Thyroid gland (tissue), 4 donors: Measurements from ENCODE around the gene CA12. TPM values are rescaled to one million over a fixed set of nuclear protein-coding genes. Genes with fewer than 3 reads are reported as not detected.
A peak's percentile ranks its signal among the peaks of the same experiment; 100 is the strongest.

Source experiments
- DNase-seq, 2 donors: peaks; one replicate each; pipeline ENCODE4 v3.0.0-alpha.2; 2019
- H3K27ac ChIP-seq, 3 donors: fragments of 200-600 bp; sonication (generic); 1 replicate in 2 of 3; 2 replicates in 1 of 3; pipeline ENCODE4 v1.5.1; 2016 to 2019; ENCODE audit warnings: mild to moderate bottlenecking in 1 of 3, moderate library complexity in 1 of 3
- H3K27me3 ChIP-seq: fragments of 200-600 bp; sonication (generic); one replicate; pipeline ENCODE4 v1.5.1; 2019
- H3K36me3 ChIP-seq, 2 donors: fragments of 200-600 bp; sonication (generic); one replicate each; pipeline ENCODE4 v1.5.1; 2016 to 2019
- H3K4me1 ChIP-seq, 2 donors: fragments of 200-600 bp; sonication (generic); one replicate each; pipeline ENCODE4 v1.5.1; 2017 to 2019
- H3K4me3 ChIP-seq, 3 donors: fragments of 200-600 bp; sonication (generic); replicated peaks in 1 of 3; 1 replicate in 2 of 3; 2 replicates in 1 of 3; pipeline ENCODE4 v1.5.1; 2016; ENCODE audit warnings: mild to moderate bottlenecking in 1 of 3
- H3K9me3 ChIP-seq: fragments of 200-600 bp; sonication (generic); one replicate; pipeline ENCODE4 v1.5.1; 2017
- POLR2A ChIP-seq, 2 donors: fragments of 450-650 bp; IDR thresholded peaks; one replicate each; pipeline ENCODE4 v1.6.1; 2017; ENCODE audit warnings: antibody characterized with exemption in 2 of 2, mild to moderate bottlenecking in 2 of 2, moderate library complexity in 1 of 2
- WGBS, 2 donors: methylation state at CpG; one replicate each; pipeline ENCODE4 v1.1.5; 2017; 5-methylcytosine and 5-hydroxymethylcytosine counted together
- intact Hi-C: fragments of 100-400 bp; cut with DNase I; formaldehyde crosslinking; loops from one replicate; pipeline ENCODE4 v1.15.1; 2023
- total RNA-seq, 4 donors: library from RNA; depleted of rRNA; stranded (reverse); fragments of >200 nt; gene quantifications; one replicate each; pipeline ENCODE4 v1.2.3, GENCODE V29; 2016
- TF ChIP-seq, protein P1 (sequence below), 6 experiments: fragments of 200-600 bp in 3 of 6; fragments of 450-650 bp in 3 of 6; sonication (generic) in 3 of 6; IDR thresholded peaks; one replicate each; pipeline ENCODE4 v1.5.1; 2016 to 2019; ENCODE audit warnings: antibody characterized with exemption in 6 of 6, mild to moderate bottlenecking in 2 of 6, inconsistent platforms in 1 of 6, moderate library complexity in 1 of 6

Gene CA12
- total RNA-seq, 4 donors from 2014 or later: 0.33 to 21.9 (median 4.3) TPM

DNA sequence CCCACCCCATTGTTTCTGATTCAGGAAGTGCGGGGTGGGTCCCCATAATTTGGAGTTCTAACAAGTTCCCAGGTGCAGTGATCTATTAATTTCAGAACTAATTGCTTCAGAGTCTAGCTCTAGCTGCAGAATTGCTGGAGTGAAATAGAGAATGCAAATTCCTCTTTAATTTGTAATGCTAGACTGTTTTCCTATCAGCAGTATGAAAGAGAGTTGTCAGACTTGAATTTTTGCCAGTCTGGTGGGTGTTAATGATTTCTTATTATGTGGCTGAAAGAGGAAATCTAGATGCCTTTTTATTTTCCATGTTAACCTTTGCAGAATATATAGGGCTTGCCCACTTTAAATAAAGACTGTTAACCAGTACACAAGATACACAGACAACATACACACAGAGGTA lies 80.6 kb downstream of the CA12 start:
- Histone ChIP-seq H3K4me1 (peaks cover 8 to 16% of the 10 kb centered on the region in 2 donors), H3K27ac (no peak overlapping the region), H3K27me3 (no peaks in the 10 kb centered on the region), H3K9me3 (no peaks in the 10 kb centered on the region), H3K36me3 (no peaks in the 10 kb centered on the region), H3K4me3 (no peak overlapping the region)
- no peak for DNase-seq
- TF ChIP-seq, protein P1, sequence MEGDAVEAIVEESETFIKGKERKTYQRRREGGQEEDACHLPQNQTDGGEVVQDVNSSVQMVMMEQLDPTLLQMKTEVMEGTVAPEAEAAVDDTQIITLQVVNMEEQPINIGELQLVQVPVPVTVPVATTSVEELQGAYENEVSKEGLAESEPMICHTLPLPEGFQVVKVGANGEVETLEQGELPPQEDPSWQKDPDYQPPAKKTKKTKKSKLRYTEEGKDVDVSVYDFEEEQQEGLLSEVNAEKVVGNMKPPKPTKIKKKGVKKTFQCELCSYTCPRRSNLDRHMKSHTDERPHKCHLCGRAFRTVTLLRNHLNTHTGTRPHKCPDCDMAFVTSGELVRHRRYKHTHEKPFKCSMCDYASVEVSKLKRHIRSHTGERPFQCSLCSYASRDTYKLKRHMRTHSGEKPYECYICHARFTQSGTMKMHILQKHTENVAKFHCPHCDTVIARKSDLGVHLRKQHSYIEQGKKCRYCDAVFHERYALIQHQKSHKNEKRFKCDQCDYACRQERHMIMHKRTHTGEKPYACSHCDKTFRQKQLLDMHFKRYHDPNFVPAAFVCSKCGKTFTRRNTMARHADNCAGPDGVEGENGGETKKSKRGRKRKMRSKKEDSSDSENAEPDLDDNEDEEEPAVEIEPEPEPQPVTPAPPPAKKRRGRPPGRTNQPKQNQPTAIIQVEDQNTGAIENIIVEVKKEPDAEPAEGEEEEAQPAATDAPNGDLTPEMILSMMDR (IDR thresholded peaks at IDR 0.05): no peak
- TF ChIP-seq POLR2A (IDR thresholded peaks at IDR 0.05): no peak
- intact Hi-C loops: no loop called here
- WGBS, 2 donors: 94 to 100% methylated on average over 1 of the region's 1 CpG

DNA sequence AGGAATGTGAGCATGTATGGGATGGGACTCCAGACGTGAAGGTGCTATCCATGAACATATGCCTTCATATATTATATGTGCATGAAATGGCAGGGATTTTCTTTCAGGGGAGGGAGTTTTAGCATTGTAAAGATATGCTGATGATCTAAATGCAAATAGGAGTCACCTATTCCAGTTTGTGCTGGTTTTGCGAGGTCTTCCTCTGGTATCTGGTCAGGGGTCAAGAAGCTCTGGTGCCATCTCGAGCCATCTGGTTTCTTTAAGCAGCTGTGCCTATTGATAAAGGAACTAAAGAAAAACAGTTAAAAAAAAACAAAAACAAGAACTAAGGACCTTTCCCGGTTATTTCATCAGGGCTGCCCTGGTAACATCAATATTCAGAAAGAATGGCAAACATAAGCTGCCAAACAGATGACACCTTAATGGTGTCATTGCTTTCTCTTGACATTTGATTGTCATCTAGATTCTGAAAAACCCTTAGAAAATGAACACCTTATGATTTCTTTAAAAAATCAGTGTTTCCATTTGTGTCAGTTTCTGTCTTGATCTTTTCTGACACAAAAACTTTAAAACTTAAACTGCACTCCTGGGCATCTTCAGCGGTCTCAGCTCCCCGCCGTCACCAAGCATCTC lies 81.6 kb downstream of the CA12 start:
- WGBS, 2 donors: 94 to 95% methylated on average over 7 of the region's 7 CpGs
- no peak for DNase-seq
- peaks cover 0 to 7% of the 10 kb centered on the region in 2 donors for H3K4me1 ChIP-seq
- H3K9me3 ChIP-seq: no peaks in the 10 kb centered on the region
- no peak overlapping the region for H3K27ac ChIP-seq
- intact Hi-C loops: no loop called here
- TF ChIP-seq, protein P1 (IDR thresholded peaks at IDR 0.05): no peak
- TF ChIP-seq POLR2A (IDR thresholded peaks at IDR 0.05): no peak
- no peaks in the 10 kb centered on the region for H3K27me3 ChIP-seq
- H3K4me3 ChIP-seq: no peak overlapping the region
- H3K36me3 ChIP-seq: no peaks in the 10 kb centered on the region

DNA sequence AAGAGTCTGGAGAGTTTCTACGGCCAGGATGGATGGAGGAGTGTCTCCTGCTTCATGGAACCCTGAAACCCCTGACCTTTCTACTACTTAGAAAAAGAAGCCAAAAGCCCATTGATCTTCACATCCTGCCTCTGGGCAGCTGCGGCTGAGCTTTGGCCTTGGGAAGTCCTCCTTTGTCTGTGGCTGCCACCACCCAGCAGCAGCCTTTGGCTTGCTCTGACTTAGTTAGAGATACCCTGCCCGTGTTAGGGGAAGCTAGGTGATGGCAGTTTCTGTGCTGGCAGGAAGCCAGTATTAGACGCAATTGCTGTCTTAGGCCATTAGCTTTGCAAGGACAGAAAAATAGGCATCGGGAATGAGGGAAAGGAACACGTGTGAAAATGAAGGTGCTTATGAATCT lies 85.5 kb downstream of the CA12 start:
- Histone ChIP-seq H3K27ac (no peak overlapping the region), H3K36me3 (no peaks in the 10 kb centered on the region), H3K4me3 (no peak overlapping the region), H3K27me3 (no peaks in the 10 kb centered on the region), H3K9me3 (no peaks in the 10 kb centered on the region), H3K4me1 (peaks cover 0 to 6% of the 10 kb centered on the region in 2 donors)
- intact Hi-C loops: no loop called here
- 38 to 43% methylated on average over 6 of the region's 6 CpGs for WGBS, 2 donors
- TF ChIP-seq, protein P1 (IDR thresholded peaks at IDR 0.05): no peak
- TF ChIP-seq POLR2A (IDR thresholded peaks at IDR 0.05): no peak
- peak; percentile 33 to 40 for DNase-seq

DNA sequence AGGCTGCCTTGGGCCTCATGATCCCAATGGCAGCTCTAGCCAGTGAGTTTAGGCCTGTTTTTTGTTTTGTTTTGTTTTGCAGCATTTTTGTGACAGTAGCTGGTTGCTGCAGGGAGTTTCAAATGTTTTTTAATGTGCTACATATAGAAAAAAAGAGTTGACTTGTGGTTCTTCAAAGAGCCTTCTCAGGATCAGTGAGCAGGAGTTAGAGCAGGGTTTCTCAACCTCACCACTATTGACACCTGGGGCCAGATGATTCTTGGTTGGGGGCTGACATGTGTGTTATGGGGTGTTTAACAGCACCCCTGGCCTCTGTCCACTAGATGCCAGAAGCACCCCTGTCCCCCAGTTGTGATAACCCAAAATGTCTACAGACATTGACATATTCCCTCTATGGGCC lies 86.3 kb downstream of the CA12 start:
- H3K27ac ChIP-seq: peak overlapping the region in 1 of 3 donors; percentile 43
- TF ChIP-seq, protein P1 (IDR thresholded peaks at IDR 0.05): no peak
- no peak for TF ChIP-seq POLR2A (IDR thresholded peaks at IDR 0.05)
- intact Hi-C loops: no loop called here
- peaks cover 0 to 6% of the 10 kb centered on the region in 2 donors for H3K4me1 ChIP-seq
- no peaks in the 10 kb centered on the region for H3K9me3 ChIP-seq
- no peak for DNase-seq
- no peak overlapping the region for H3K4me3 ChIP-seq
- no peaks in the 10 kb centered on the region for H3K36me3 ChIP-seq
- H3K27me3 ChIP-seq: no peaks in the 10 kb centered on the region

DNA sequence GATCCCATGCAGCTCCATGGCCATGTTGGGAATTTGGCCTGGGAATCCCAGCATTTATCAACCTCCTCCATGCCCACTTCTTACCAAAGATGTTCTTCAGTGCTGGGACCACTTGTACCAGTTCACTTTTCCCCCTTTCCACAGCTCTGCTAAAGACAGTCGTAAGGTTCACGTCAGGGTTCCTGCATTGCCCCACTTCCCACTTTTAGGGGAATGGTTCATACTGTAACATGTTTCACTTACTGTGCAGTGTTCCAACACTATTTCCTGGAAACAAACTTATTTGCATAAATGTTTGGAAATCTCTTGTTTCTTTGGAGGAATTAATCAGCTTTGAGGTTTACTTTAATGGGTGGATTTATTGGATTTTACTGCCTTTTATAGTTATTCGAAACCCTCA lies 87.3 kb downstream of the CA12 start:
- intact Hi-C loops: no loop called here
- H3K4me3 ChIP-seq: no peak overlapping the region
- H3K36me3 ChIP-seq: no peaks in the 10 kb centered on the region
- H3K27me3 ChIP-seq: no peaks in the 10 kb centered on the region
- peaks cover 0 to 6% of the 10 kb centered on the region in 2 donors for H3K4me1 ChIP-seq
- no peak overlapping the region for H3K27ac ChIP-seq
- 90 to 94% methylated on average over 3 of the region's 3 CpGs for WGBS, 2 donors
- DNase-seq: no peak
- TF ChIP-seq, protein P1 (IDR thresholded peaks at IDR 0.05): no peak
- no peak for TF ChIP-seq POLR2A (IDR thresholded peaks at IDR 0.05)
- H3K9me3 ChIP-seq: no peaks in the 10 kb centered on the region
